Measurements from ENCODE around the gene HOXB4.
A peak's percentile ranks its signal among the peaks of the same experiment; 100 is the strongest.

Gene HOXB4

GRCh38 chr17:48618256-48618896 lies 40.2 kb upstream of the HOXB4 start:
- H3K4me1 Mint-ChIP-seq = peaks cover 35% of the 10 kb centered on the region
- H3K36me3 Mint-ChIP-seq = peaks cover 4% of the 10 kb centered on the region
- CTCF ChIA-PET = interaction anchor here (0.6 to 2.4 kb wide), 23 partner anchors 8 to 593 kb away, joined by 3 to 21 read pairs (median 4); partner anchors contain the start of gene HOXB5
- DNase-seq = peak; percentile 87
- H3K27ac Mint-ChIP-seq = peak overlapping the region; percentile 80
- H3K27me3 Mint-ChIP-seq = peaks cover 100% of the 10 kb centered on the region
- no peaks in the 10 kb centered on the region for H3K9me3 Mint-ChIP-seq
- peak overlapping the region; percentile 41 for H3K4me3 Mint-ChIP-seq

- peak overlapping the region; percentile 70 for H3K27ac Mint-ChIP-seq
Observed at GRCh38 chr17:48617471-48618255, 39.5 kb upstream of the HOXB4 start.

GRCh38 chr17:48616717-48617470 lies 38.7 kb upstream of the HOXB4 start:
- DNase-seq = no peak
- Mint-ChIP-seq H3K9me3 (no peaks in the 10 kb centered on the region), H3K36me3 (peaks cover 4% of the 10 kb centered on the region), H3K4me1 (peaks cover 46% of the 10 kb centered on the region), H3K27ac (peak overlapping the region; percentile 42), H3K4me3 (no peak overlapping the region), H3K27me3 (peaks cover 100% of the 10 kb centered on the region)
- CTCF ChIA-PET = interaction anchor here (0.9 to 2.3 kb wide), 5 partner anchors 24 to 536 kb away, joined by 4 to 21 read pairs (median 6); partner anchors contain the start of gene HOXB5

More at GRCh38 chr17:48617471-48618255, 39.5 kb upstream of the HOXB4 start:
- Mint-ChIP-seq H3K4me3 (no peak overlapping the region), H3K27me3 (peaks cover 100% of the 10 kb centered on the region), H3K9me3 (no peaks in the 10 kb centered on the region), H3K36me3 (peaks cover 4% of the 10 kb centered on the region), H3K4me1 (peaks cover 40% of the 10 kb centered on the region)
- CTCF ChIA-PET = interaction anchor here (0.9 to 2.4 kb wide), 18 partner anchors 9 to 592 kb away, joined by 3 to 21 read pairs (median 5); partner anchors contain the start of gene HOXB5
- DNase-seq = no peak

- peak overlapping the region; percentile 69 for H3K27ac Mint-ChIP-seq
- H3K36me3 Mint-ChIP-seq = peaks cover 4% of the 10 kb centered on the region
- peaks cover 53% of the 10 kb centered on the region for H3K4me1 Mint-ChIP-seq
- no peak overlapping the region for H3K4me3 Mint-ChIP-seq
- no peak for DNase-seq
- peaks cover 100% of the 10 kb centered on the region for H3K27me3 Mint-ChIP-seq
- CTCF ChIA-PET = interaction anchor here (2.8 kb wide), 1 partner anchor 10 kb away, joined by 11 read pairs; the partner anchor contains the start of gene HOXB9
- H3K9me3 Mint-ChIP-seq = no peaks in the 10 kb centered on the region
Observed at GRCh38 chr17:48615963-48616716, 38.0 kb upstream of the HOXB4 start.

GRCh38 chr17:48615047-48615962 lies 37.2 kb upstream of the HOXB4 start, which contains the start of gene HOXB8:
Gene HOXB8, minus strand, starts transcription at chr17:48615292. Its CDS starts 588 bp downstream, at chr17:48614704.
- Mint-ChIP-seq H3K9me3 (no peaks in the 10 kb centered on the region), H3K36me3 (peaks cover 4% of the 10 kb centered on the region), H3K27ac (peak within 1 kb of the TSS; percentile 75), H3K27me3 (peaks cover 100% of the 10 kb centered on the region), H3K4me1 (peaks cover 59% of the 10 kb centered on the region), H3K4me3 (peak within 1 kb of the TSS; percentile 18)
- CTCF ChIA-PET = interaction anchor here (2.8 kb wide), 1 partner anchor 11 kb away, joined by 11 read pairs; the partner anchor contains the start of gene HOXB9
- DNase-seq = no peak

- H3K36me3 Mint-ChIP-seq = peaks cover 4% of the 10 kb centered on the region
- peak overlapping the region; percentile 18 for H3K4me3 Mint-ChIP-seq
- peaks cover 58% of the 10 kb centered on the region for H3K4me1 Mint-ChIP-seq
- no peaks in the 10 kb centered on the region for H3K9me3 Mint-ChIP-seq
- peak; percentile 45 for DNase-seq
- peaks cover 100% of the 10 kb centered on the region for H3K27me3 Mint-ChIP-seq
- CTCF ChIA-PET = interaction anchor here (1.0 to 2.8 kb wide), 3 partner anchors 12 to 109 kb away, joined by 3 to 11 read pairs (median 4); partner anchors contain the start of genes HOXB9 and PRAC2
- peak overlapping the region; percentile 75 for H3K27ac Mint-ChIP-seq
Observed at GRCh38 chr17:48613862-48614694, 35.9 kb upstream of the HOXB4 start.

- H3K4me1 Mint-ChIP-seq = peaks cover 48% of the 10 kb centered on the region
- H3K27me3 Mint-ChIP-seq = peaks cover 100% of the 10 kb centered on the region
- peak overlapping the region; percentile 75 for H3K27ac Mint-ChIP-seq
- no peaks in the 10 kb centered on the region for H3K9me3 Mint-ChIP-seq
- peaks cover 3% of the 10 kb centered on the region for H3K36me3 Mint-ChIP-seq
- CTCF ChIA-PET = interaction anchor here (0.8 to 2.8 kb wide), 10 partner anchors 10 to 350 kb away, joined by 3 to 11 read pairs (median 4); partner anchors contain the start of genes HOXB5 and HOXB9
- peak; percentile 62 for DNase-seq
- peak overlapping the region; percentile 61 for H3K4me3 Mint-ChIP-seq
Observed at GRCh38 chr17:48612854-48613691, 34.9 kb upstream of the HOXB4 start.

- peaks cover 45% of the 10 kb centered on the region for H3K4me1 Mint-ChIP-seq
- H3K9me3 Mint-ChIP-seq = no peaks in the 10 kb centered on the region
- no peak for DNase-seq
- peak overlapping the region; percentile 57 for H3K4me3 Mint-ChIP-seq
- H3K27me3 Mint-ChIP-seq = peaks cover 100% of the 10 kb centered on the region
- H3K36me3 Mint-ChIP-seq = peaks cover 3% of the 10 kb centered on the region
- peak overlapping the region; percentile 66 for H3K27ac Mint-ChIP-seq
- CTCF ChIA-PET = interaction anchor here (0.8 to 1.4 kb wide), 8 partner anchors 10 to 349 kb away, joined by 3 to 5 read pairs (median 4); partner anchors contain the start of gene HOXB5
Observed at GRCh38 chr17:48612456-48612853, 34.3 kb upstream of the HOXB4 start.

- Mint-ChIP-seq H3K27ac (peak overlapping the region; percentile 52), H3K27me3 (peaks cover 100% of the 10 kb centered on the region), H3K36me3 (peaks cover 1% of the 10 kb centered on the region), H3K4me3 (peak overlapping the region; percentile 83), H3K4me1 (peaks cover 39% of the 10 kb centered on the region), H3K9me3 (no peaks in the 10 kb centered on the region)
- CTCF ChIA-PET = interaction anchor here (1.4 kb wide), 2 partner anchors 13 to 349 kb away, joined by 4 to 5 read pairs; no protein-coding TSS in a partner anchor
- DNase-seq = peak; percentile 37
Observed at GRCh38 chr17:48611681-48612455, 33.7 kb upstream of the HOXB4 start.

- peaks cover 100% of the 10 kb centered on the region for H3K27me3 Mint-ChIP-seq
- H3K36me3 Mint-ChIP-seq = no peaks in the 10 kb centered on the region
- H3K27ac Mint-ChIP-seq = peak overlapping the region; percentile 61
- H3K4me3 Mint-ChIP-seq = peak overlapping the region; percentile 83
- DNase-seq = no peak
- H3K4me1 Mint-ChIP-seq = peaks cover 37% of the 10 kb centered on the region
- CTCF ChIA-PET = no interaction called here
- no peaks in the 10 kb centered on the region for H3K9me3 Mint-ChIP-seq
Observed at GRCh38 chr17:48611213-48611612, 33.1 kb upstream of the HOXB4 start.
